Measurements from ENCODE around the gene JDP2.

JDP2 gene

DNA sequence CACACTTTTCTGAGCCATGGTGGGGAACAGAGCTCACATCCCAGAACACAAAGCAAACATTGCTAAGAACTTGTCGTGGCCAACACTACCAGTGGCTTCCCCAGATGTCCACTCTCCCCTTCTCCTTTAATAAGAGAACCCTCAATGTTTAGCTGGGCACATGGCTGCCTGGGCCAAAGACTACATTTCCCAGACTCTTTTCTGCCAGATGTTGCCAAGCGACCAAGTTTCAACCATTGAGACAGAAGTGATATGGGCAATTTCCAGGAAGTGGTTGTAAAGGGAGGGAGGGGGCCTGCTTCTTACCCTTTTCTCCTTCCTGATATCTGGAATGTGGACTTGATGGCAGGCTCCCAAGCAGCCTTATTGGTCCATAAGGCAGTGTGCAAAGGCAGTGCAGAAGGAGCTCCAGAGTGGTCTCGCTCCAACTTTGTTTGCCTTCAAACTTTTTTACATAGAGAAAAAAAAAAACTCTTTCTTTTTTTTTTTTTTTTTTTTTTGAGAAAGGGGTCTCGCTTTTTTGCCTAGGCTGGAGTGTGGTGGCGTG, 24.9 kb upstream of the JDP2 start:
- no peaks in the 10 kb centered on the region for H4K20me1 ChIP-seq (ENCODE audit: insufficient read depth, low read length)
- H3K27me3 ChIP-seq (ENCODE audit: insufficient read depth, low read length) = peaks cover 11% of the 10 kb centered on the region; the same call in 1 of the 2 replicates
- no peaks in the 10 kb centered on the region for H3F3A ChIP-seq (ENCODE audit: insufficient read depth, low read length)
- H3K4me2 ChIP-seq (ENCODE audit: low read length) = no peak overlapping the region
- H3K36me3 ChIP-seq (ENCODE audit: insufficient read depth, low read length) = no peaks in the 10 kb centered on the region; the same call in 1 of the 2 replicates
- no peak overlapping the region for H2AFZ ChIP-seq (ENCODE audit: low read length)
- H3K9me2 ChIP-seq (ENCODE audit: low read depth, low read length) = no peaks in the 10 kb centered on the region
- no peaks in the 10 kb centered on the region for H3K79me2 ChIP-seq (ENCODE audit: insufficient read depth, low read length)
- no peaks in the 10 kb centered on the region for H3K9me3 ChIP-seq (ENCODE audit: low read length)
- no peak overlapping the region for H3K4me3 ChIP-seq (ENCODE audit: low read depth, low read length, poor library complexity, severe bottlenecking)
- no peak overlapping the region for H3K27ac ChIP-seq (ENCODE audit: low read depth, low read length, poor library complexity, severe bottlenecking)
- TF ChIP-seq EZH2 (IDR thresholded peaks at IDR 0.05; ENCODE audit: borderline replicate concordance, low read length) = no peak
- TF ChIP-seq, protein P1, sequence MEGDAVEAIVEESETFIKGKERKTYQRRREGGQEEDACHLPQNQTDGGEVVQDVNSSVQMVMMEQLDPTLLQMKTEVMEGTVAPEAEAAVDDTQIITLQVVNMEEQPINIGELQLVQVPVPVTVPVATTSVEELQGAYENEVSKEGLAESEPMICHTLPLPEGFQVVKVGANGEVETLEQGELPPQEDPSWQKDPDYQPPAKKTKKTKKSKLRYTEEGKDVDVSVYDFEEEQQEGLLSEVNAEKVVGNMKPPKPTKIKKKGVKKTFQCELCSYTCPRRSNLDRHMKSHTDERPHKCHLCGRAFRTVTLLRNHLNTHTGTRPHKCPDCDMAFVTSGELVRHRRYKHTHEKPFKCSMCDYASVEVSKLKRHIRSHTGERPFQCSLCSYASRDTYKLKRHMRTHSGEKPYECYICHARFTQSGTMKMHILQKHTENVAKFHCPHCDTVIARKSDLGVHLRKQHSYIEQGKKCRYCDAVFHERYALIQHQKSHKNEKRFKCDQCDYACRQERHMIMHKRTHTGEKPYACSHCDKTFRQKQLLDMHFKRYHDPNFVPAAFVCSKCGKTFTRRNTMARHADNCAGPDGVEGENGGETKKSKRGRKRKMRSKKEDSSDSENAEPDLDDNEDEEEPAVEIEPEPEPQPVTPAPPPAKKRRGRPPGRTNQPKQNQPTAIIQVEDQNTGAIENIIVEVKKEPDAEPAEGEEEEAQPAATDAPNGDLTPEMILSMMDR (IDR thresholded peaks at IDR 0.05; ENCODE audit: low read length) = no peak
- no peak overlapping the region for H3K9ac ChIP-seq (ENCODE audit: low read length)
- no peaks in the 10 kb centered on the region for H3K4me1 ChIP-seq (ENCODE audit: insufficient read depth, low read length, severe bottlenecking)

DNA sequence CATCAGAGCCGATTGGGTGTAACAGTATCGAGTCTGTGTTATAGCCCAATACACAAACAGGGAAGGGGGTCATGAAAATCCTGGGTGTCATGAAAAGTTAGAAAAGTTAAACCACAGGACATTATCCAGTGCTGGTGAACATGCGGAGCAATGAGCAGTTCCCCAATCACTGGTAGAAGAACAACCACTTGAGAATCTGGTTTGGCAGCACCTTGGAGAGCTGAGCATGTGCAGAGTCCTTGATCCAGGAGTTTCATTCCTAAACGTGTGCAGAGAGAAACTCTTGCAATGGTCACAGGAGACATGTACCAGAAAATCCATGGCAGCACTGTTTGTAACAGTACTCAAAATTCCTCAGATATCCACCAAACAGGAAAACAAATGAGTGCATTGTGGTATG, 23.0 kb upstream of the JDP2 start:
- TF ChIP-seq EZH2 (IDR thresholded peaks at IDR 0.05; ENCODE audit: borderline replicate concordance, low read length) = no peak
- TF ChIP-seq, protein P1 (IDR thresholded peaks at IDR 0.05; ENCODE audit: low read length) = no peak
- Histone ChIP-seq H3F3A (ENCODE audit: insufficient read depth, low read length) (no peaks in the 10 kb centered on the region), H3K9ac (ENCODE audit: low read length) (no peak overlapping the region), H4K20me1 (ENCODE audit: insufficient read depth, low read length) (no peaks in the 10 kb centered on the region), H3K79me2 (ENCODE audit: insufficient read depth, low read length) (no peaks in the 10 kb centered on the region), H3K27me3 (ENCODE audit: insufficient read depth, low read length) (peaks cover 5% of the 10 kb centered on the region; the same call in 1 of the 2 replicates), H3K36me3 (ENCODE audit: insufficient read depth, low read length) (no peaks in the 10 kb centered on the region), H3K4me3 (ENCODE audit: low read depth, low read length, poor library complexity, severe bottlenecking) (no peak overlapping the region), H3K4me1 (ENCODE audit: insufficient read depth, low read length, severe bottlenecking) (no peaks in the 10 kb centered on the region), H3K9me2 (ENCODE audit: low read depth, low read length) (no peaks in the 10 kb centered on the region), H3K4me2 (ENCODE audit: low read length) (no peak overlapping the region), H3K9me3 (ENCODE audit: low read length) (no peaks in the 10 kb centered on the region), H2AFZ (ENCODE audit: low read length) (no peak overlapping the region), H3K27ac (ENCODE audit: low read depth, low read length, poor library complexity, severe bottlenecking) (no peak overlapping the region)

DNA sequence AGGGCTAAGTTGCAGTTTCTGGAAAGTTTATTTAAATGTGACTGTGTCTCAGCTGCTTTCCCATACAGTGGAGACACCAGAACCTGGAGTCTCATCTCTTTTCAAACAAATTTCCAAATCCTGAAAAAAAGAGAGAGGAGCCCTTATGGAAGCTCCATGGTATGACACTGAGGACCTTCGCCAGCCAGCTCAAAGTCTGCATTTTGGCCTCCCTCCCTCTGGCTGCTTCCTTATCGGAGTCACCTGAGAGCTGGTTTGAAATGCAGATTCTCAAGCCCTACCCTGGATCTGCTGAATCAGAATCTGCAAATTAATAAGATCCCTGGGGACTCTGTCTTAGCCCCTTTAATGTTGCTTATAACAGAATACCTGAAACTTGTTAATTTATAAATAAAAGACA, 21.7 kb upstream of the JDP2 start:
- Histone ChIP-seq H3K36me3 (ENCODE audit: insufficient read depth, low read length) (no peaks in the 10 kb centered on the region), H3K9me2 (ENCODE audit: low read depth, low read length) (no peaks in the 10 kb centered on the region), H2AFZ (ENCODE audit: low read length) (no peak overlapping the region), H3F3A (ENCODE audit: insufficient read depth, low read length) (no peaks in the 10 kb centered on the region), H3K79me2 (ENCODE audit: insufficient read depth, low read length) (no peaks in the 10 kb centered on the region), H3K27me3 (ENCODE audit: insufficient read depth, low read length) (peaks cover 5% of the 10 kb centered on the region; the same call in 1 of the 2 replicates), H3K9ac (ENCODE audit: low read length) (no peak overlapping the region), H3K27ac (ENCODE audit: low read depth, low read length, poor library complexity, severe bottlenecking) (no peak overlapping the region), H4K20me1 (ENCODE audit: insufficient read depth, low read length) (no peaks in the 10 kb centered on the region), H3K4me1 (ENCODE audit: insufficient read depth, low read length, severe bottlenecking) (no peaks in the 10 kb centered on the region), H3K4me2 (ENCODE audit: low read length) (no peak overlapping the region), H3K9me3 (ENCODE audit: low read length) (no peaks in the 10 kb centered on the region), H3K4me3 (ENCODE audit: low read depth, low read length, poor library complexity, severe bottlenecking) (no peak overlapping the region)
- TF ChIP-seq EZH2 (IDR thresholded peaks at IDR 0.05; ENCODE audit: borderline replicate concordance, low read length) = no peak
- TF ChIP-seq, protein P1 (IDR thresholded peaks at IDR 0.05; ENCODE audit: low read length) = no peak

Measured in OCI-LY1 (cell line).